C4-2B (cell line): Measurements from ENCODE around the gene PSMD10.

Experiments
- H3K27ac ChIP-seq: fragments of 450-650 bp; 2 replicates; pipeline ENCODE4 v1.5.1; 2017
- CTCF ChIP-seq: fragments of 450-650 bp; conservative IDR thresholded peaks from 2 replicates; pipeline ENCODE4 v1.5.1; 2017; ENCODE audit warnings: mild to moderate bottlenecking
- ZFX ChIP-seq: fragments of 450-650 bp; IDR thresholded peaks from 2 replicates; pipeline ENCODE4 v1.6.1; 2017

Gene PSMD10

GRCh38 chrX:108127152-108127551, 35.8 kb upstream of the PSMD10 start:
- no peak overlapping the region for H3K27ac ChIP-seq
- TF ChIP-seq CTCF = no peak
- no peak for TF ChIP-seq ZFX

- TF ChIP-seq CTCF (no peak), ZFX (no peak)
- no peak overlapping the region for H3K27ac ChIP-seq
Measured at GRCh38 chrX:108126661-108127060, 35.3 kb upstream of the PSMD10 start.

- H3K27ac ChIP-seq = no peak overlapping the region
- TF ChIP-seq ZFX = no peak
- TF ChIP-seq CTCF = no peak
Measured at GRCh38 chrX:108123591-108124366, 32.4 kb upstream of the PSMD10 start.

- H3K27ac ChIP-seq = no peak overlapping the region
- TF ChIP-seq ZFX = no peak
Measured at GRCh38 chrX:108122748-108123147, 31.4 kb upstream of the PSMD10 start.

GRCh38 chrX:108121291-108121690, 29.9 kb upstream of the PSMD10 start:
- no peak for TF ChIP-seq CTCF
- no peak for TF ChIP-seq ZFX
- H3K27ac ChIP-seq = no peak overlapping the region

GRCh38 chrX:108117988-108118387, 26.6 kb upstream of the PSMD10 start:
- no peak for TF ChIP-seq CTCF
- no peak for TF ChIP-seq ZFX
- no peak overlapping the region for H3K27ac ChIP-seq

GRCh38 chrX:108114541-108114940, 23.2 kb upstream of the PSMD10 start:
- TF ChIP-seq ZFX (no peak), CTCF (no peak)

GRCh38 chrX:108105473-108105872, 14.1 kb upstream of the PSMD10 start:
- H3K27ac ChIP-seq = no peak overlapping the region
- TF ChIP-seq ZFX = no peak
- TF ChIP-seq CTCF = no peak

More at GRCh38 chrX:108114541-108114940, 23.2 kb upstream of the PSMD10 start:
- no peak overlapping the region for H3K27ac ChIP-seq
